AG04449 (cell line): Measurements from ENCODE around the gene TRAPPC2L.

Experiments
- CTCF ChIA-PET: fragments of 350-600 bp; formaldehyde crosslinking; extraction: SDS; loops from one replicate; lab custom pipeline; 2021; ENCODE audit warnings: antibody characterized with exemption; lab: Yijun Ruan, JAX
- POLR2A ChIA-PET: fragments of 400-600, 350-600 bp; formaldehyde crosslinking; extraction: SDS; loops from one replicate; lab custom pipeline; 2020; ENCODE audit warnings: antibody characterized with exemption, inconsistent platforms; lab: Yijun Ruan, JAX
- DNase-seq: peaks from one replicate; pipeline ENCODE4 v3.0.0-alpha.2; 2010; ENCODE audit warnings: low read depth, low spot score
- H3K4me3 ChIP-seq: 2 replicates; pipeline ENCODE4 v1.5.1; 2011; ENCODE audit warnings: low read depth, mild to moderate bottlenecking, control low read depth, low read length
- TF ChIP-seq, protein P1 (sequence below): IDR thresholded peaks from one replicate; pipeline ENCODE4 v1.5.1; 2011; ENCODE audit warnings: mild to moderate bottlenecking, moderate library complexity, low read length, control low read depth, inconsistent platforms; ENCODE audit not compliant: insufficient read depth; ENCODE audit errors: missing control alignments

Gene TRAPPC2L

GRCh38 chr16:88851616-88852015 is 5.3 kb upstream of the TRAPPC2L start:
- no peak for DNase-seq
- TF ChIP-seq, protein P1, sequence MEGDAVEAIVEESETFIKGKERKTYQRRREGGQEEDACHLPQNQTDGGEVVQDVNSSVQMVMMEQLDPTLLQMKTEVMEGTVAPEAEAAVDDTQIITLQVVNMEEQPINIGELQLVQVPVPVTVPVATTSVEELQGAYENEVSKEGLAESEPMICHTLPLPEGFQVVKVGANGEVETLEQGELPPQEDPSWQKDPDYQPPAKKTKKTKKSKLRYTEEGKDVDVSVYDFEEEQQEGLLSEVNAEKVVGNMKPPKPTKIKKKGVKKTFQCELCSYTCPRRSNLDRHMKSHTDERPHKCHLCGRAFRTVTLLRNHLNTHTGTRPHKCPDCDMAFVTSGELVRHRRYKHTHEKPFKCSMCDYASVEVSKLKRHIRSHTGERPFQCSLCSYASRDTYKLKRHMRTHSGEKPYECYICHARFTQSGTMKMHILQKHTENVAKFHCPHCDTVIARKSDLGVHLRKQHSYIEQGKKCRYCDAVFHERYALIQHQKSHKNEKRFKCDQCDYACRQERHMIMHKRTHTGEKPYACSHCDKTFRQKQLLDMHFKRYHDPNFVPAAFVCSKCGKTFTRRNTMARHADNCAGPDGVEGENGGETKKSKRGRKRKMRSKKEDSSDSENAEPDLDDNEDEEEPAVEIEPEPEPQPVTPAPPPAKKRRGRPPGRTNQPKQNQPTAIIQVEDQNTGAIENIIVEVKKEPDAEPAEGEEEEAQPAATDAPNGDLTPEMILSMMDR: no peak
- ChIA-PET CTCF (no interaction called here), POLR2A (no interaction called here)
- H3K4me3 ChIP-seq: no peak overlapping the region

DNA sequence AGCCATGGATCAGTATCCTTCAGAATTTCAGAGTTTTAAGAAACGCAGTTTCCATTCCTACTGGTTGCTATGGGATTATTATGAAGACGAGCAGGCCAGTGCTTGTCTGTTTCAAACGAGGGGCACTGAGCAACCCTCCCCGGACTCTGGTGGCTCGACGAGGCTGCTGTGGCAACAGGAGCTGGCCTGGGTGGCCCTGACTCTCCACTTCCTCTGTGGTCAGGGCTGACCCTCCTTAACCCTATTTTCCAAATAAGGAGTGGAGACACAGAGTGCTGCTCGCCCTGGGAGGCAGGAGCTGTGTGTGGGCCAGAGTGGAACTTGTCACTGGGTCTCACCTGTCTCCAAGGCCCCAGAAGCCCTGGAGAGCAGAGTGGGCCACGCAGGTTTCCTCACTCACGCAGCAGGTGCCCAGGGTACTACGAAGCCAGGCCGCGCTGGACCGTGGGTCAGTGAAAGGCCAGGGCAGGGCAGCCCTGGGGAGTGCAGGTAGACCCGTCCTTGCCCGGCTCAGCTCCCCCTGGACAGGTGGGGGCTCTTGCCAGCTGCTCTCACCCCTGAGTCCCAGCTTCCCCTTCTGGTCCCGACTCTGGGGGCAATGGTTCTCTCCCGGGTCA is 3.5 kb upstream of the TRAPPC2L start:
- H3K4me3 ChIP-seq: no peak overlapping the region
- DNase-seq: no peak
- TF ChIP-seq, protein P1: no peak
- ChIA-PET POLR2A (no interaction called here), CTCF (no interaction called here)

- no peak overlapping the region for H3K4me3 ChIP-seq
- DNase-seq: no peak
- TF ChIP-seq, protein P1: no peak
- ChIA-PET CTCF (no interaction called here), POLR2A (interaction anchor here (1.3 kb wide), 1 partner anchor 21 kb away, joined by 4 read pairs; no protein-coding TSS in a partner anchor)
Measured at GRCh38 chr16:88854306-88855111, 2.4 kb upstream of the TRAPPC2L start.

- no peak for DNase-seq
- TF ChIP-seq, protein P1: no peak
- ChIA-PET CTCF (interaction anchor here (1.6 kb wide), 1 partner anchor 43 kb away, joined by 6 read pairs; no protein-coding TSS in a partner anchor), POLR2A (interaction anchor here (1.3 kb wide), 1 partner anchor 22 kb away, joined by 4 read pairs; no protein-coding TSS in a partner anchor)
- H3K4me3 ChIP-seq: no peak overlapping the region
Measured at GRCh38 chr16:88855176-88855575, 1.8 kb upstream of the TRAPPC2L start.

DNA sequence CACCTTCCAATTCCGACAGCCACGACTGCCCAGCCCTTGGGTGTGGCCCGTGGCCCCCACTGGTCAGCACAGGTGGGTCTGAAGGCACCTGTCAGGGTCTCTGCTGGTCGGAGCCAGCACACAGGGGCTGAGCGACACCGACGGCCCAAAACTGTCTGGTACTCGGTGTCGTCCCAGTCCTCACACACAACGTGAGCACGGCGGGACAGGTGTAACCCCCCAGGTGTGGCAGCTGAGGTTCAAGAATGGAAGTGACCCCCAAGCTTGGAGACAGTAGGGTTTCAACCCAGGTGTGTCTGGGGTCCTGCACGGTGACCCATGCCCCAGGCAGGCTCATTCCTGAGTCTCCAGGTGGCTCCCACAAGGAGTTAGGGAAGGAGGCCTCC is 1.2 kb upstream of the TRAPPC2L start:
- no peak for DNase-seq
- TF ChIP-seq, protein P1: no peak
- ChIA-PET CTCF (interaction anchor here (1.6 kb wide), 1 partner anchor 43 kb away, joined by 6 read pairs; no protein-coding TSS in a partner anchor), POLR2A (no interaction called here)
- H3K4me3 ChIP-seq: peak overlapping the region; percentile 70
